Transverse colon (tissue), 4 donors: Measurements from ENCODE around the gene OR52W1. TPM values are rescaled to one million over a fixed set of nuclear protein-coding genes. Genes with fewer than 3 reads are reported as not detected.
"Not testable (repeated sequence)": the region's sequence is repeated elsewhere in the genome, so short reads cannot be mapped to it uniquely, and the experiment has no call there.

Experiments used
- DNase-seq: peaks from one replicate; pipeline ENCODE4 v3.0.0-alpha.2; 2019
- H3K27ac ChIP-seq, 4 donors: fragments of 200-600 bp; sonication (generic); 2 replicates each; pipeline ENCODE4 v1.5.1; 2016 to 2018; ENCODE audit warnings: inconsistent platforms in 4 of 4
- H3K27me3 ChIP-seq: fragments of 200-600 bp; sonication (generic); 2 replicates; pipeline ENCODE4 v1.5.1; 2017; ENCODE audit warnings: inconsistent platforms
- H3K36me3 ChIP-seq, 4 donors: fragments of 200-600 bp; sonication (generic); 2 replicates each; pipeline ENCODE4 v1.5.1; 2017 to 2019; ENCODE audit warnings: inconsistent platforms in 4 of 4
- H3K4me1 ChIP-seq, 4 donors: fragments of 200-600 bp; sonication (generic); 2 replicates each; pipeline ENCODE4 v1.5.1; 2017 to 2020; ENCODE audit warnings: inconsistent platforms in 4 of 4
- H3K4me3 ChIP-seq, 4 donors: fragments of 200-600 bp; sonication (generic); 1 replicate in 1 of 4; 2 replicates in 3 of 4; pipeline versions ENCODE4 v1.5.1 to v1.6.1; 2017 to 2019; ENCODE audit warnings: inconsistent platforms in 4 of 4
- H3K9me3 ChIP-seq, 2 donors: fragments of 200-600 bp; sonication (generic); 2 replicates each; pipeline ENCODE4 v1.5.1; 2017 to 2019; ENCODE audit warnings: inconsistent platforms in 2 of 2
- CTCF ChIP-seq, 5 experiments: fragments of 200-600 bp in 3 of 5; fragments of 450-650 bp in 2 of 5; sonication (generic) in 3 of 5; IDR thresholded peaks; 1 replicate in 2 of 5; 2 replicates in 3 of 5; pipeline ENCODE4 v1.5.1; 2016 to 2017; ENCODE audit warnings: antibody characterized with exemption in 5 of 5, inconsistent platforms in 3 of 5, mild to moderate bottlenecking in 2 of 5, moderate library complexity in 1 of 5
- EP300 ChIP-seq: sonication (generic); formaldehyde crosslinking; IDR thresholded peaks from one replicate; pipeline ENCODE4 v1.6.1; 2017; ENCODE audit warnings: antibody characterized with exemption, low read depth
- POLR2A ChIP-seq: fragments of 450-650 bp; IDR thresholded peaks from one replicate; pipeline ENCODE4 v1.6.1; 2016; ENCODE audit warnings: antibody characterized with exemption, mild to moderate bottlenecking, moderate library complexity
- POLR2AphosphoS5 ChIP-seq, 3 donors: sonication (generic); formaldehyde crosslinking; IDR thresholded peaks; one replicate each; pipeline ENCODE4 v1.6.1; 2016; ENCODE audit warnings: antibody characterized with exemption in 3 of 3
- WGBS, 2 donors: methylation state at CpG; one replicate each; pipeline ENCODE4 v1.1.5; 2018; ENCODE audit warnings: low coverage in 1 of 2; 5-methylcytosine and 5-hydroxymethylcytosine counted together
- in situ Hi-C, 4 donors: fragments of 200-750 bp; cut with MboI; loops; one replicate each; pipeline versions ENCODE4 v1.15.0 to v1.15.1; 2017; ENCODE audit warnings: low sequenced_read_pairs in 3 of 4, low pct_ligation_motif_present in 1 of 4, low pct_unique_long_range_greater_than_20kb in 1 of 4
- intact Hi-C: fragments of 100-400 bp; cut with DNase I; formaldehyde crosslinking; loops from one replicate; pipeline ENCODE4 v1.15.1; 2023; ENCODE audit warnings: low total_unique reads
- total RNA-seq, 4 donors: library from RNA; depleted of rRNA; stranded (reverse); fragments of >200 nt; gene quantifications; one replicate each; pipeline ENCODE4 v1.1.0, GENCODE V29; 2016

Gene OR52W1
- total RNA-seq, 4 donors from 2014 or later, result not detected

GRCh38 chr11:6240781-6241180 is 41.8 kb downstream of the OR52W1 start:
- Histone ChIP-seq H3K36me3 (no peaks in the 10 kb centered on the region), H3K27me3 (no peaks in the 10 kb centered on the region), H3K4me1 (no peaks in the 10 kb centered on the region), H3K9me3 (no peaks in the 10 kb centered on the region), H3K4me3 (no peak overlapping the region), H3K27ac (no peak overlapping the region)
- no peak for DNase-seq
- in situ Hi-C loops, result no loop called here
- 52 to 78% methylated on average over 1 of the region's 1 CpG for WGBS, 2 donors
- intact Hi-C loops, result no loop called here
- TF ChIP-seq EP300, result no peak
- no peak for TF ChIP-seq CTCF (IDR thresholded peaks at IDR 0.05)
- TF ChIP-seq POLR2AphosphoS5 (IDR thresholded peaks at IDR 0.05), result no peak
- no peak for TF ChIP-seq POLR2A

- WGBS, 2 donors, result 89 to 90% methylated on average over 3 to 7 of the region's 7 CpGs
- no peak overlapping the region for H3K4me3 ChIP-seq
- intact Hi-C loops (no loop called here), in situ Hi-C loops (no loop called here)
- H3K36me3 ChIP-seq, result no peaks in the 10 kb centered on the region
- H3K27ac ChIP-seq, result no peak overlapping the region
- DNase-seq, result no peak
- TF ChIP-seq POLR2A (no peak), EP300 (no peak), CTCF (IDR thresholded peaks at IDR 0.05) (no peak), POLR2AphosphoS5 (IDR thresholded peaks at IDR 0.05) (no peak)
- no peaks in the 10 kb centered on the region for H3K9me3 ChIP-seq
- no peaks in the 10 kb centered on the region for H3K4me1 ChIP-seq
- no peaks in the 10 kb centered on the region for H3K27me3 ChIP-seq
Observed at GRCh38 chr11:6241316-6241715, 42.3 kb downstream of the OR52W1 start.

- no peaks in the 10 kb centered on the region for H3K36me3 ChIP-seq
- H3K4me3 ChIP-seq, result no peak overlapping the region
- intact Hi-C loops (no loop called here), in situ Hi-C loops (no loop called here)
- WGBS, 2 donors, result 91 to 94% methylated on average over 2 of the region's 2 CpGs
- no peaks in the 10 kb centered on the region for H3K27me3 ChIP-seq
- H3K27ac ChIP-seq, result no peak overlapping the region
- no peaks in the 10 kb centered on the region for H3K9me3 ChIP-seq
- TF ChIP-seq CTCF (IDR thresholded peaks at IDR 0.05) (no peak), EP300 (no peak)
- no peak for DNase-seq
- peaks cover 0 to 4% (median 0%) of the 10 kb centered on the region in 4 donors for H3K4me1 ChIP-seq
Observed at GRCh38 chr11:6245536-6245935, 46.5 kb downstream of the OR52W1 start.

GRCh38 chr11:6248248-6248647 is 49.2 kb downstream of the OR52W1 start:
- no peak for DNase-seq
- intact Hi-C loops, result no loop called here
- Histone ChIP-seq H3K4me3 (no peak overlapping the region), H3K9me3 (no peaks in the 10 kb centered on the region), H3K4me1 (peaks cover 4 to 9% (median 6%) of the 10 kb centered on the region in 4 donors), H3K27ac (no peak overlapping the region), H3K27me3 (no peaks in the 10 kb centered on the region), H3K36me3 (no peaks in the 10 kb centered on the region)
- 91% methylated on average over 1 of the region's 1 CpG; no CpG with 5 or more reads in 1 of the 2 donors for WGBS, 2 donors
- in situ Hi-C loops, result no loop called here
- no peak for TF ChIP-seq EP300
- no peak for TF ChIP-seq CTCF (IDR thresholded peaks at IDR 0.05)
- no peak for TF ChIP-seq POLR2A
- TF ChIP-seq POLR2AphosphoS5 (IDR thresholded peaks at IDR 0.05), result no peak

GRCh38 chr11:6248897-6249296 is 49.9 kb downstream of the OR52W1 start:
- H3K4me3 ChIP-seq, H3K36me3 ChIP-seq, H3K9me3 ChIP-seq, intact Hi-C loops, H3K4me1 ChIP-seq, H3K27me3 ChIP-seq, DNase-seq, H3K27ac ChIP-seq, in situ Hi-C loops: not testable (repeated sequence)
- 83 to 89% methylated on average over 2 to 3 of the region's 3 CpGs for WGBS, 2 donors
